Measurements from ENCODE around the gene NFIL3. TPM values are rescaled to one million over a fixed set of nuclear protein-coding genes. Genes with fewer than 3 reads are reported as not detected.

NFIL3 gene
- polyA plus RNA-seq, 1 donor from 2014 or later = 31.6 TPM

- H3K9me2 ChIP-seq (ENCODE audit: insufficient read depth, low read length) = no peaks in the 10 kb centered on the region
- H3K4me3 ChIP-seq (ENCODE audit: low read length) = no peak overlapping the region
- no peaks in the 10 kb centered on the region for H3F3A ChIP-seq (ENCODE audit: insufficient read depth, low read length, poor library complexity, severe bottlenecking)
- no peak overlapping the region for H3K4me2 ChIP-seq (ENCODE audit: low read length)
- H3K79me2 ChIP-seq (replicated peaks; ENCODE audit: insufficient read depth, low read length) = peaks cover 4% of the 10 kb centered on the region
- no peaks in the 10 kb centered on the region for H3K9me3 ChIP-seq (ENCODE audit: low read length)
- no peaks in the 10 kb centered on the region for H3K36me3 ChIP-seq (ENCODE audit: insufficient read depth, low read length)
- no peaks in the 10 kb centered on the region for H3K27me3 ChIP-seq (ENCODE audit: insufficient read depth, low read depth, low read length)
- H3K27ac ChIP-seq (ENCODE audit: low read length) = no peak overlapping the region
- no peak overlapping the region for H3K9ac ChIP-seq (ENCODE audit: low read length)
- peaks cover 4% of the 10 kb centered on the region for H4K20me1 ChIP-seq (ENCODE audit: insufficient read depth)
- no peak overlapping the region for H2AFZ ChIP-seq (ENCODE audit: low read depth, low read length)
- no peak for TF ChIP-seq CTCF (IDR thresholded peaks at IDR 0.05; ENCODE audit: poor library complexity, severe bottlenecking)
- no peak for TF ChIP-seq RAD21 (conservative IDR thresholded peaks at IDR 0.05)
- TF ChIP-seq TAF1 (IDR thresholded peaks at IDR 0.05; ENCODE audit: low read depth) = no peak
Measured at GRCh38 chr9:91408475-91408874, 15.2 kb downstream of the NFIL3 start.

GRCh38 chr9:91407580-91408318 lies 15.9 kb downstream of the NFIL3 start:
- Histone ChIP-seq H3K4me2 (ENCODE audit: low read length) (no peak overlapping the region), H3K9me2 (ENCODE audit: insufficient read depth, low read length) (no peaks in the 10 kb centered on the region), H4K20me1 (ENCODE audit: insufficient read depth) (peaks cover 4% of the 10 kb centered on the region), H3K27me3 (ENCODE audit: insufficient read depth, low read depth, low read length) (no peaks in the 10 kb centered on the region), H2AFZ (ENCODE audit: low read depth, low read length) (no peak overlapping the region), H3K9ac (ENCODE audit: low read length) (no peak overlapping the region), H3K4me3 (ENCODE audit: low read length) (no peak overlapping the region), H3K9me3 (ENCODE audit: low read length) (no peaks in the 10 kb centered on the region), H3K36me3 (ENCODE audit: insufficient read depth, low read length) (no peaks in the 10 kb centered on the region), H3F3A (ENCODE audit: insufficient read depth, low read length, poor library complexity, severe bottlenecking) (no peaks in the 10 kb centered on the region), H3K79me2 (replicated peaks; ENCODE audit: insufficient read depth, low read length) (peaks cover 4% of the 10 kb centered on the region), H3K27ac (ENCODE audit: low read length) (no peak overlapping the region)
- TF ChIP-seq POLR2AphosphoS5 (IDR thresholded peaks at IDR 0.05) (no peak), EZH2 (IDR thresholded peaks at IDR 0.05; ENCODE audit: borderline replicate concordance, insufficient read depth, low read length, poor library complexity, severe bottlenecking) (no peak), CTCF (IDR thresholded peaks at IDR 0.05; ENCODE audit: poor library complexity, severe bottlenecking) (no peak), TAF1 (IDR thresholded peaks at IDR 0.05; ENCODE audit: low read depth) (no peak), SMC3 (conservative IDR thresholded peaks at IDR 0.05; ENCODE audit: poor library complexity) (no peak), EP300 (conservative IDR thresholded peaks at IDR 0.05; ENCODE audit: poor library complexity, severe bottlenecking) (no peak), REST (IDR thresholded peaks at IDR 0.05; ENCODE audit: borderline replicate concordance) (no peak), RAD21 (conservative IDR thresholded peaks at IDR 0.05) (no peak), MXI1 (conservative IDR thresholded peaks at IDR 0.05; ENCODE audit: poor library complexity, severe bottlenecking) (no peak)
